Activated naive CD4-positive, alpha-beta T cell treated with anti-CD3 and anti-CD28 coated beads, Interleukin-2, amount 50 U/mL, for 72 hours (primary cell): ENCODE measurements around the gene WDR86. TPM values are rescaled to one million over a fixed set of nuclear protein-coding genes. Genes with fewer than 3 reads are reported as not detected.

Experiments
- ATAC-seq, 2 donors: fragments of 150-1000 bp; cut with Tn5 transposase; 2 replicates each; pipeline ENCODE4 v1.10.0; 2021; ENCODE audit warnings: mild to moderate bottlenecking in 2 of 2, moderate library complexity in 2 of 2
- DNase-seq, 2 donors: peaks; one replicate each; pipeline ENCODE4 v3.0.0; 2021 to 2022; ENCODE audit warnings: low spot score in 2 of 2
- H3K27ac Mint-ChIP-seq, 2 donors: one replicate each; pipeline ENCODE4 v1.8.0; 2022; ENCODE audit warnings: mild to moderate bottlenecking in 2 of 2, mixed read lengths in 2 of 2
- H3K36me3 Mint-ChIP-seq, 2 donors: one replicate each; pipeline ENCODE4 v1.8.0; 2022; ENCODE audit warnings: mixed read lengths in 2 of 2
- H3K9me3 Mint-ChIP-seq, 2 donors: one replicate each; pipeline ENCODE4 v1.8.0; 2022; ENCODE audit warnings: mixed read lengths in 2 of 2
- total RNA-seq, 2 donors: library from RNA; stranded (reverse); gene quantifications; one replicate each; pipeline ENCODE4 v1.2.3, GENCODE V29; 2022

The WDR86 gene
- total RNA-seq, 2 donors from 2014 or later, result not detected

- DNase-seq, result no peak
These were observed 66.3 kb downstream of the WDR86 start for GRCh38 chr7:151343516-151343915.

DNA sequence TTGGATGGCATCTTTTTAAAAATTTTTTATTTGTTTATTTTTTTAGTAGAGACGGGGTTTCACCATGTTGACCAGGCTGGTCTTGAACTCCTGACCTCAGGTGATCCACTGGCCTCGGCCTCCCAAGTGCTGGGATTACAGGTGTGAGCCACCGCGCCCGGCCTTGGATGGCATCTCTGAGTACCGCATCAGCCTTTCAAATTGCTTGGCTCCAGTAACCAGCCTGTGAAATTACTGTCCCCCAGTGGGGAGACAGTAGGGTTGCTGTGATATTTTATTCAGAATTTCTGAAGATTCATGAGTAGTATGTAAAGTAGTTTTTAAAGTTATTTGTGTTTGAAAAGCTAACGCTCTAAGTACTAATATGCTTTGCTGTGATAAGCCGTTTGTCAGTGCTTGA is 67.0 kb downstream of the WDR86 start:
- peaks cover 0 to 15% of the 10 kb centered on the region in 2 donors for H3K9me3 Mint-ChIP-seq
- ATAC-seq (no peak), DNase-seq (no peak)
- peaks cover 9 to 26% of the 10 kb centered on the region in 2 donors for H3K36me3 Mint-ChIP-seq
- H3K27ac Mint-ChIP-seq, result peak overlapping the region; percentile 72 to 89

More at GRCh38 chr7:151343516-151343915, 66.3 kb downstream of the WDR86 start:
- H3K27ac Mint-ChIP-seq, result no peak overlapping the region
- H3K36me3 Mint-ChIP-seq, result peaks cover 9 to 26% of the 10 kb centered on the region in 2 donors
- peaks cover 0 to 15% of the 10 kb centered on the region in 2 donors for H3K9me3 Mint-ChIP-seq
- no peak for ATAC-seq

- Mint-ChIP-seq H3K27ac (peak overlapping the region; percentile 72 to 89), H3K9me3 (peaks cover 0 to 15% of the 10 kb centered on the region in 2 donors), H3K36me3 (peaks cover 9 to 26% of the 10 kb centered on the region in 2 donors)
- peak; percentile 61 to 70 for ATAC-seq
- DNase-seq, result no peak
These were observed 67.7 kb downstream of the WDR86 start for GRCh38 chr7:151342102-151342646.

DNA sequence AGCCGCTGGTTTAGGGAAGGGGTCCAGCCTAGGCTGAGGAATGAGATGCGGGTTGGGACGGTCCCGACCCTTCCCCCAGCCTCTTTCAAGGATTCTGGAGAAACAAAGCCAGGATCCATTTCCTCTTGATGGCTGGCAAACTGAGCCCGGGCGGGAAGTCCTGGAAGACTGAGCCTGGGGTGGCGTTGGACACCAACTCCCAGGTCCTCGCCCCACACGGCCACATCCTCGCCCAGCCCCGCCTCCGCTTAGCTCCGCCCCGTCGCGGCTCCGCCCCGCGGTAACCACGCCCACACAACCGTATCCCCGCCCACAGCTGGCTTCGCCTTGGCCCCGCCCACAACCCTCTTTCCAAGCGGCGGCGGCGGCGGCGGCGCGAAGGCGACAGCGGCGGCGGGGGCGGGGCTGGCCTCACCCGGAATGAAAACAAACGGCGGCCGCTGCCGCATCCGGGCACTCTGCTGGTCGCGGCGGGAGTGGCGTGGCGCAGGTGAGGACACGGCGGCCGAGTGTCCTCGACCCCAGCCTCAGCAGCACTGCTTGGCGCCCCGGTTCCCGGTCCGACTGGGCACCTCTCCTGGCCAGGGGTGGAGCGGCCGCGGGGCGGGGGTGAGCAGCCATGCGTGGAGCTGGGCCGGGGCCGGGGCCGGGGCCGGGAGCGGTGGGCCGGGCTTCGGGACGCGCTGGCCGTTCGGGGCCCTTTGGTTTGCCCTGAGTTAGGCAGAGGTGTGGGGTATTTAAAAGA is 68.3 kb downstream of the WDR86 start, which contains the start of gene NUB1:
TSS of gene NUB1 (plus strand) at position 456 of the 745 bp plus-strand sequence. CDS start 3,538 bp downstream, outside the sequence.
- Mint-ChIP-seq H3K27ac (peak within 1 kb of the TSS; percentile 78 to 89), H3K9me3 (peaks cover 0 to 15% of the 10 kb centered on the region in 2 donors), H3K36me3 (peaks cover 9 to 23% of the 10 kb centered on the region in 2 donors)
- DNase-seq, result peak; percentile 93 to 98
- peak; percentile 74 to 84 for ATAC-seq

DNA sequence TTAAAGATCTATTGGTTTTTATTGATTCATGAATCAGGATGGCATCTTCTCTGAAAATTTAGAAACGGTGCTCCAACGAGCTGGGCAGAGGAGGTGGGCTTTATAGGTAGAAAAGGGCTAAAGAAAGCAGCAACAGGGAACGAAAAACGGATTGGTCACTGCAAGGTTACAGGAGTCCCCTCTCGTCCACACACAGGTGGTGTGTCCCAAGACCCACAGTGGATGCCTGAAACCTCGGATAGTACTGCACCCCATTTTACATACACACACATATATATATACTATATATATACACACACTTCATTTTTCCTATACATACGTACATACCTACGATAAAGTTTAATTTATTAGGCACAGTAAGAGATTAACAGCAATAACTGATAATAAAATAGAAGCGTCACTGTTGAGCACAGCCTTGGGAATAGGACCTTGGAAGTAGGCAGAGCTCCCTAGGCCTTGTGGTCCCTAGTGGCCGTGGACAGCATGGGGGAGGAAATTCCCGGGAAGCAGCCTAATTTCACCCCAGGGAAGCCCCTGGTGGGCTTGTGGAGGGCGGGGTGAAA is 69.0 kb downstream of the WDR86 start:
- ATAC-seq (no peak), DNase-seq (no peak)
- peak overlapping the region in 1 of 2 donors; percentile 78 for H3K27ac Mint-ChIP-seq
- peaks cover 4 to 20% of the 10 kb centered on the region in 2 donors for H3K36me3 Mint-ChIP-seq
- peaks cover 0 to 15% of the 10 kb centered on the region in 2 donors for H3K9me3 Mint-ChIP-seq

- no peak for DNase-seq
- peaks cover 0 to 20% of the 10 kb centered on the region in 2 donors for H3K36me3 Mint-ChIP-seq
- ATAC-seq, result peak in 1 of 2 donors; percentile 45
These were observed 70.0 kb downstream of the WDR86 start for GRCh38 chr7:151339651-151340382.

DNA sequence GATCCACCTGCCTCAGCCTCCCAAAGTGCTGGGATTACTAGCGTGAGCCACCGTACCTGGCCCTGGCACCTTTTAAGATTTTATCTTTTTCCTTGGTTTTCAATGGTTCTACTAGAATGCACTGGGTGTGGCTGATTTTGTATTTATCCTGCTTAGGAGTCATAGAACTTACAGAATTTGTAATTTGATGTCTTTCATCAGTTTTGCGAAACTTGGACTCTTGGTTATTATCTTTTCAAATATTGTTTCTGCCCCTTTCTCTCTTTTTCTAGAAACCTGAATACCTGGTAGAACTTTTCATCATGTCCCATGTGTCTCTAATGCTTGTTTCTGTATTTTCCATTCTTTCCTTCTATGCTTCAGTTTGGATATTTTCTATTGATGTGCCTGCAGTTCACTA is 71.0 kb downstream of the WDR86 start:
- Mint-ChIP-seq H3K27ac (peak overlapping the region in 1 of 2 donors; percentile 18), H3K36me3 (peaks cover 0 to 20% of the 10 kb centered on the region in 2 donors), H3K9me3 (peaks cover 0 to 15% of the 10 kb centered on the region in 2 donors)
- DNase-seq (no peak), ATAC-seq (no peak)

More at GRCh38 chr7:151339651-151340382, 70.0 kb downstream of the WDR86 start:
- H3K9me3 Mint-ChIP-seq, result peaks cover 0 to 15% of the 10 kb centered on the region in 2 donors
- peak overlapping the region; percentile 44 to 78 for H3K27ac Mint-ChIP-seq

DNA sequence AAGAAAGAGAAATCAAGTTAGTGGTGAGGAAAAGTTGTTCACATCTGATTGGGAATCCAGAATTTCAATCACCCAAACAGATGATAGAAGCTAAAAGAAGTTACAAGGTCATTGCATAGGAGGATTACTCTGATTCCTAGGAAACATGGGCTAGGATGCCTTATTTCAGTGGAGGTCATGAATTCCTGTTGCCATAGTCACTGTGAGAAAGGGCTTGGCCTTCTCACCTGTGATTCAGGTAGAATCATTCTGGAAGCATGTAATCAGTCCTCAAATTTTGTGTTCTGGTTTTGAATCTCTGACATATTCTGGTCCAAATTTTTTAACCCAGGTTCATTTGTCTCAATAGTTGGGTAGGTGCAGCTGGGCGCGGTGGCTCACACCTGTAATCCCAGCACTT is 72.5 kb downstream of the WDR86 start:
- H3K9me3 Mint-ChIP-seq, result peaks cover 0 to 15% of the 10 kb centered on the region in 2 donors
- H3K36me3 Mint-ChIP-seq, result peaks cover 0 to 20% of the 10 kb centered on the region in 2 donors
- H3K27ac Mint-ChIP-seq, result no peak overlapping the region
- ATAC-seq (no peak), DNase-seq (no peak)

- ATAC-seq, result no peak
- H3K36me3 Mint-ChIP-seq, result peaks cover 0 to 20% of the 10 kb centered on the region in 2 donors
- H3K27ac Mint-ChIP-seq, result no peak overlapping the region
- DNase-seq, result no peak
- peaks cover 0 to 15% of the 10 kb centered on the region in 2 donors for H3K9me3 Mint-ChIP-seq
These were observed 73.7 kb downstream of the WDR86 start for GRCh38 chr7:151336027-151336708.

GRCh38 chr7:151334628-151335027 is 75.2 kb downstream of the WDR86 start:
- Mint-ChIP-seq H3K9me3 (peaks cover 0 to 6% of the 10 kb centered on the region in 2 donors), H3K36me3 (peaks cover 0 to 9% of the 10 kb centered on the region in 2 donors), H3K27ac (no peak overlapping the region)
- DNase-seq, result no peak
- ATAC-seq, result no peak

Other genes starting within 250 kb of the WDR86 start
- gene GBX1, start 242.3 kb downstream of the WDR86 start, total RNA-seq, result under 1 TPM in 1 of 2 donors, not detected in 1; 0.31 TPM
- gene ASB10, start 222.8 kb downstream of the WDR86 start, total RNA-seq, result not detected
- 1 to 10 TPM in 1 of 2 donors, not detected in 1; 1.2 TPM for gene H2BK1, start 199.6 kb downstream of the WDR86 start, total RNA-seq
- 10 to 100 TPM; 23.5 to 33.6 TPM for gene ABCF2, start 182.8 kb downstream of the WDR86 start, total RNA-seq
- 10 to 100 TPM; 26.7 to 29.3 TPM for gene CHPF2, start 177.6 kb downstream of the WDR86 start, total RNA-seq
- gene SMARCD3, start 161.3 kb downstream of the WDR86 start, total RNA-seq, result 1 to 10 TPM; 2.4 to 10.0 TPM
- gene NUB1, start 68.2 kb downstream of the WDR86 start, total RNA-seq, result 100 to 1,000 TPM in 1 of 2 donors, 10 to 100 TPM in 1; 46.1 to 102 TPM
- under 1 TPM in 1 of 2 donors, not detected in 1; 0.61 TPM for gene CRYGN, start 30.1 kb upstream of the WDR86 start, total RNA-seq
- gene RHEB, start 109.9 kb upstream of the WDR86 start, total RNA-seq, result 10 to 100 TPM; 37.1 to 81.9 TPM